ENCODE data around the gene SP4.
A peak's percentile ranks its signal among the peaks of the same experiment; 100 is the strongest.

DNA sequence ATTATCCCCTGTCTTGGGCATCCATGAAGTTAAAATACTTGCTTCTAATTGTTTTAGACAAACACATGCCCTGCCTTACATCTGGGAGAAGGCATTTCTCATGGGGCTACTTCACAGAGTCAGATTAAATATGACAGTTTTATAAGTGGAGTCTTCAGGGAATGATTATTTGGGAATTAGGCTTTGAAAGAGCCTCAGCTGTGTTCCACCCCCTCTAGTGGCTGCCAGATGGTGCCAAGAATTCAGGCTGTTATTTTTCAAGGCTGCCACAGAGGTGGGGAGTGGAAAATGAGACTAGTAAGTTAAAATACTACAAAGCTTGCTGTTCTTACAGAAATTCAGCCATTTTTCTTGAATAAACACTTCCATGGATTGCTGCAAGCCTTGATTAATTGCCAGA lies 69.2 kb downstream of the SP4 start:
- TF ChIP-seq, protein P1, sequence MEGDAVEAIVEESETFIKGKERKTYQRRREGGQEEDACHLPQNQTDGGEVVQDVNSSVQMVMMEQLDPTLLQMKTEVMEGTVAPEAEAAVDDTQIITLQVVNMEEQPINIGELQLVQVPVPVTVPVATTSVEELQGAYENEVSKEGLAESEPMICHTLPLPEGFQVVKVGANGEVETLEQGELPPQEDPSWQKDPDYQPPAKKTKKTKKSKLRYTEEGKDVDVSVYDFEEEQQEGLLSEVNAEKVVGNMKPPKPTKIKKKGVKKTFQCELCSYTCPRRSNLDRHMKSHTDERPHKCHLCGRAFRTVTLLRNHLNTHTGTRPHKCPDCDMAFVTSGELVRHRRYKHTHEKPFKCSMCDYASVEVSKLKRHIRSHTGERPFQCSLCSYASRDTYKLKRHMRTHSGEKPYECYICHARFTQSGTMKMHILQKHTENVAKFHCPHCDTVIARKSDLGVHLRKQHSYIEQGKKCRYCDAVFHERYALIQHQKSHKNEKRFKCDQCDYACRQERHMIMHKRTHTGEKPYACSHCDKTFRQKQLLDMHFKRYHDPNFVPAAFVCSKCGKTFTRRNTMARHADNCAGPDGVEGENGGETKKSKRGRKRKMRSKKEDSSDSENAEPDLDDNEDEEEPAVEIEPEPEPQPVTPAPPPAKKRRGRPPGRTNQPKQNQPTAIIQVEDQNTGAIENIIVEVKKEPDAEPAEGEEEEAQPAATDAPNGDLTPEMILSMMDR (IDR thresholded peaks at IDR 0.05), result peak in 1 of 3 experiments; percentile 24
- TF ChIP-seq EP300 (IDR thresholded peaks at IDR 0.05), result no peak

Data from esophagus muscularis mucosa (tissue), 3 donors.